Midbrain (tissue), 1 donor: Measurements from ENCODE around the gene NFKBIB.

ENCODE experiments used
- DNase-seq: peaks from one replicate; lab custom pipeline; 2025; lab: John Stamatoyannopoulos, UW

The NFKBIB gene

DNA sequence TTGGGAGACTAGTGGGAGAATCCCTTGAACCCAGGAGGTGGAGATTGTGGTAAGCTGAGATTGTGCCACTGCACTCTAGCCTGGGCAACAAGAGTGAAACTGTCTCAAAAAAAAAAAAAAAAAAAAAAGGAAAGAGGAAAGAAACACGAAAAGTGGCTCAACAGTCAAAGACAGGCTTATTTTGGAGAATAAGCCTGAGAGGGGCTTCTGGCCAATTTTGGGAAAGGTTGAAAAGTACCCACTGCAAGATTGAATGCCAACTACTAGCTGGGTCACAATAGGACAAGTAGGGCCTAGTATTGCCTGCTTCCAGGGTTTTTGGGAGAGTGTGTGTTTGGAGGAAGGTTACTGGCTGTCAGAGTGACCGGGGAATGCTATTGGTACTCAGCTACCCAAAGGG is 58.5 kb downstream of the NFKBIB start:
- no peak for DNase-seq
